Neural progenitor cell (in vitro differentiated cells): Measurements from ENCODE around the gene LRRD1.

ENCODE experiments used
- CTCF ChIP-seq: fragments of 200-600 bp; sonication (generic); IDR thresholded peaks from 2 replicates; pipeline ENCODE4 v1.5.1; 2017; ENCODE audit warnings: antibody characterized with exemption, mild to moderate bottlenecking
- EZH2 ChIP-seq: fragments of 200-600 bp; sonication (generic); IDR thresholded peaks from 2 replicates; pipeline ENCODE4 v1.6.1; 2017; ENCODE audit warnings: antibody characterized with exemption, mild to moderate bottlenecking, moderate library complexity

GRCh38 chr7:92121681-92122080 lies 57.3 kb downstream of the LRRD1 start:
- TF ChIP-seq EZH2 = no peak
- TF ChIP-seq CTCF = no peak
